Small intestine (tissue), 7 donors: ENCODE measurements around the gene TMEM38A. TPM values are rescaled to one million over a fixed set of nuclear protein-coding genes. Genes with fewer than 3 reads are reported as not detected.

ENCODE experiments used
- DNase-seq, 2 donors: peaks; one replicate each; pipeline versions ENCODE4 v3.0.0 to v3.0.0-alpha.2; 2013
- FAIRE-seq: peaks from 2 replicates; lab custom pipeline; 2012; peaks lifted over from hg19 to GRCh38; lab: Jason Lieb, UNC
- H3K27ac ChIP-seq, 3 donors: one replicate each; pipeline ENCODE4 v1.5.1; 2013; ENCODE audit warnings: low read length in 2 of 3, mild to moderate bottlenecking in 2 of 3, control low read depth in 1 of 3, inconsistent platforms in 1 of 3, low read depth in 1 of 3, moderate library complexity in 1 of 3
- H3K27me3 ChIP-seq, 3 donors: one replicate each; pipeline ENCODE4 v1.6.1; 2013; ENCODE audit warnings: low read length in 3 of 3, inconsistent platforms in 1 of 3; ENCODE audit not compliant: control insufficient read depth in 3 of 3, insufficient read depth in 3 of 3
- H3K36me3 ChIP-seq, 3 donors: one replicate each; pipeline ENCODE4 v1.6.1; 2013; ENCODE audit warnings: low read length in 3 of 3, inconsistent platforms in 1 of 3, low read depth in 1 of 3, mild to moderate bottlenecking in 1 of 3, moderate library complexity in 1 of 3; ENCODE audit not compliant: control insufficient read depth in 3 of 3, insufficient read depth in 2 of 3
- H3K4me1 ChIP-seq, 3 donors: one replicate each; pipeline ENCODE4 v1.6.1; 2013; ENCODE audit warnings: low read length in 2 of 3, inconsistent platforms in 1 of 3, low read depth in 1 of 3, mild to moderate bottlenecking in 1 of 3, moderate library complexity in 1 of 3; ENCODE audit not compliant: control insufficient read depth in 3 of 3, insufficient read depth in 2 of 3
- H3K4me3 ChIP-seq, 3 donors: one replicate each; pipeline ENCODE4 v1.5.1; 2013; ENCODE audit warnings: low read length in 3 of 3, control low read depth in 1 of 3, inconsistent platforms in 1 of 3, low read depth in 1 of 3, mild to moderate bottlenecking in 1 of 3, moderate library complexity in 1 of 3
- H3K9me3 ChIP-seq, 2 donors: one replicate each; pipeline ENCODE4 v1.6.1; 2013; ENCODE audit warnings: low read depth in 1 of 2, low read length in 1 of 2; ENCODE audit not compliant: control insufficient read depth in 2 of 2, insufficient read depth in 1 of 2
- WGBS, 3 donors: extraction: QIAGEN DNeasy Blood & Tissue Kit; methylation state at CpG; one replicate each; pipeline ENCODE4 v1.1.7; 2013; 5-methylcytosine and 5-hydroxymethylcytosine counted together
- polyA plus RNA-seq, 4 donors: library from polyadenylated mRNA; stranded (reverse) in 3 of 4; unstranded in 1 of 4; fragments of 200-250 nt in 3 of 4; fragments of 120-200 nt in 1 of 4; gene quantifications; one replicate each; pipeline versions ENCODE4 v1.2.1 to v1.2.3, GENCODE V29; 2013
- donor health status: healthy with polysubstance abuse.
- donor health status: control.
- donor health status: control.
- donor health status: Bipolar disorder and iron deficiency.
- donor health status: healthy.

TMEM38A gene
- polyA plus RNA-seq, 4 donors, result 2.1 to 3.6 (median 3.1) TPM

- Histone ChIP-seq H3K36me3 (peaks cover under 1 to 40% (median 6%) of the 10 kb centered on the region in 3 donors), H3K9me3 (no peaks in the 10 kb centered on the region), H3K4me1 (peaks cover 0 to 6% (median 5%) of the 10 kb centered on the region in 3 donors), H3K27me3 (no peaks in the 10 kb centered on the region), H3K27ac (peak overlapping the region in 2 of 3 donors; percentile 55 to 77), H3K4me3 (peak overlapping the region; percentile 69 to 100 (median 95))
- no peak for FAIRE-seq
- 0 to 1% (median 0%) methylated on average over 2 to 38 of the region's 38 CpGs for WGBS, 3 donors
- no peak for DNase-seq
Observed at GRCh38 chr19:16627928-16628182, 33.1 kb upstream of the TMEM38A start.

- DNase-seq (peak; percentile 94 to 97), FAIRE-seq (no peak)
- Histone ChIP-seq H3K9me3 (no peaks in the 10 kb centered on the region), H3K4me3 (peak within 1 kb of the TSS; percentile 95 to 100 (median 99)), H3K4me1 (peaks cover 0 to 6% (median 5%) of the 10 kb centered on the region in 3 donors), H3K36me3 (peaks cover 0 to 40% (median 6%) of the 10 kb centered on the region in 3 donors), H3K27ac (peak within 1 kb of the TSS; percentile 80 to 98 (median 97)), H3K27me3 (no peaks in the 10 kb centered on the region)
- 0 to 1% (median 0%) methylated on average over 60 to 98 of the region's 98 CpGs for WGBS, 3 donors
Observed at GRCh38 chr19:16628183-16628983, 32.6 kb upstream of the TMEM38A start, which contains the start of gene MED26. MED26 (minus strand) TSS chr19:16628204; CDS start chr19:16627943, 261 bp downstream.

GRCh38 chr19:16628984-16629691 is 31.8 kb upstream of the TMEM38A start:
- DNase-seq (peak; percentile 58 to 76), FAIRE-seq (no peak)
- H3K27me3 ChIP-seq, result no peaks in the 10 kb centered on the region
- no peaks in the 10 kb centered on the region for H3K9me3 ChIP-seq
- peaks cover 0 to 6% (median 5%) of the 10 kb centered on the region in 3 donors for H3K4me1 ChIP-seq
- peaks cover under 1 to 37% (median 5%) of the 10 kb centered on the region in 3 donors for H3K36me3 ChIP-seq
- H3K27ac ChIP-seq, result peak overlapping the region; percentile 80 to 98 (median 97)
- peak overlapping the region; percentile 73 to 99 (median 88) for H3K4me3 ChIP-seq
- WGBS, 3 donors, result 1 to 5% (median 4%) methylated on average over 23 of the region's 23 CpGs

GRCh38 chr19:16631465-16631864 is 29.5 kb upstream of the TMEM38A start:
- Histone ChIP-seq H3K4me1 (peaks cover 0 to 4% (median 2%) of the 10 kb centered on the region in 3 donors), H3K36me3 (peaks cover 6 to 41% (median 11%) of the 10 kb centered on the region in 3 donors), H3K9me3 (no peaks in the 10 kb centered on the region), H3K27ac (no peak overlapping the region), H3K27me3 (no peaks in the 10 kb centered on the region), H3K4me3 (no peak overlapping the region)
- FAIRE-seq, result no peak
- DNase-seq, result no peak
- WGBS, 3 donors, result 92 to 97% (median 97%) methylated on average over 6 of the region's 6 CpGs

- no peaks in the 10 kb centered on the region for H3K27me3 ChIP-seq
- peak in 1 of 2 donors; percentile 20 for DNase-seq
- no peak for FAIRE-seq
- H3K9me3 ChIP-seq, result peaks cover 0 to 3% of the 10 kb centered on the region in 2 donors
- peaks cover 12 to 64% (median 16%) of the 10 kb centered on the region in 3 donors for H3K36me3 ChIP-seq
- H3K4me1 ChIP-seq, result no peaks in the 10 kb centered on the region
- H3K4me3 ChIP-seq, result no peak overlapping the region
- H3K27ac ChIP-seq, result no peak overlapping the region
Observed at GRCh38 chr19:16637535-16637934, 23.4 kb upstream of the TMEM38A start.

- no peak overlapping the region for H3K4me3 ChIP-seq
- H3K27me3 ChIP-seq, result no peaks in the 10 kb centered on the region
- H3K9me3 ChIP-seq, result peaks cover 0 to 3% of the 10 kb centered on the region in 2 donors
- no peak overlapping the region for H3K27ac ChIP-seq
- peaks cover 12 to 65% (median 21%) of the 10 kb centered on the region in 3 donors for H3K36me3 ChIP-seq
- no peaks in the 10 kb centered on the region for H3K4me1 ChIP-seq
- 95 to 100% (median 97%) methylated on average over 1 of the region's 1 CpG for WGBS, 3 donors
- FAIRE-seq (no peak), DNase-seq (no peak)
Observed at GRCh38 chr19:16638666-16639065, 22.3 kb upstream of the TMEM38A start.

GRCh38 chr19:16640951-16641350 is 20.0 kb upstream of the TMEM38A start:
- no peak for DNase-seq
- Histone ChIP-seq H3K9me3 (peaks cover 0 to 3% of the 10 kb centered on the region in 2 donors), H3K36me3 (peaks cover 12 to 69% (median 19%) of the 10 kb centered on the region in 3 donors), H3K27ac (no peak overlapping the region), H3K27me3 (no peaks in the 10 kb centered on the region), H3K4me1 (no peaks in the 10 kb centered on the region), H3K4me3 (no peak overlapping the region)
- 91 to 100% (median 93%) methylated on average over 1 of the region's 1 CpG for WGBS, 3 donors
- FAIRE-seq, result no peak

GRCh38 chr19:16641695-16642094 is 19.2 kb upstream of the TMEM38A start:
- Histone ChIP-seq H3K9me3 (peaks cover 0 to 3% of the 10 kb centered on the region in 2 donors), H3K4me3 (no peak overlapping the region), H3K36me3 (peaks cover 10 to 66% (median 18%) of the 10 kb centered on the region in 3 donors), H3K27ac (no peak overlapping the region), H3K27me3 (no peaks in the 10 kb centered on the region), H3K4me1 (no peaks in the 10 kb centered on the region)
- no peak for DNase-seq
- WGBS, 3 donors, result 97 to 98% (median 98%) methylated on average over 10 of the region's 10 CpGs
- FAIRE-seq, result no peak
